ENCODE data around the gene KCTD15.

DNA sequence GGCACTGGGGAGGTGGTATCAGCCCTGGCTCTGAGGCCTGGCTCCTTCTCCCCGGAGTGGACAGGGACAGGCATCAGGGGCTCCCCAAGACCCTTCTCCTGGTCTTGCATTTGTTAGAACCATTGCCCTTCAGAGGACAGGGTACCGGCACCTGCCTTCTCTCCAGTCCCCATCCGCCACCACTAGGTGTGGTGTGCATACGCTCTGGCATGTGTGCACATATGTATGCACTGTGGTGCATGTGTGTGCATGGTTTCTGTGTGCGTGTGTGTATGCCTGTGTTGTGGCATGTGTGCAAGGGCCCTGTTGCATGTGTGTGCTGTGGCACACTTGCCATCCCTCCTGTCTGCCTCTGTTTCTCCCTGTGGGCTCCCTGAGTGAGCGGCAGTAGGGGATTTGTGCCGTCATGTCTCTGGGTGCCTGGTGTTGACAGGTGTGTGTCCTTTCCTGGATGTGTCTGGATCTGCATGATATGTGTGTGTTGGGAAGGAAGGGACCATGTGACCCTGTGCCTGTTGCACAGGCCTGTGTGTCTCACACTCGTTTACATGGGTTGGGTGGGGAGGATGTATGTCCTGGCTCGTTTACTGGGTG, 9.3 kb downstream of the KCTD15 start:
- TF ChIP-seq POLR2A (IDR thresholded peaks at IDR 0.05; ENCODE audit: low read depth, low read length) (no peak), POLR2AphosphoS5 (IDR thresholded peaks at IDR 0.05; ENCODE audit: low read depth, low read length) (no peak), TAF1 (IDR thresholded peaks at IDR 0.05; ENCODE audit: borderline replicate concordance, low read depth, low read length) (no peak)

Measured in GM12892 (cell line).